Measurements from ENCODE around the gene CLEC16A. TPM values are rescaled to one million over a fixed set of nuclear protein-coding genes. Genes with fewer than 3 reads are reported as not detected.

CLEC16A gene
- total and polyA plus RNA-seq, 9 of the 15 experiments (the other 6 are each of a cell fraction or from before 2014, with no cell fraction given): 1.00 to 22.3 (median 10.0) TPM

GRCh38 chr16:11217651-11218603 lies 273.6 kb downstream of the CLEC16A start (continued):
- TF ChIP-seq TEAD4 (IDR thresholded peaks at IDR 0.05; ENCODE audit: low read length) (no peak), TEAD4 (CRISPR knock-in tag; IDR thresholded peaks at IDR 0.05; ENCODE audit: borderline replicate concordance) (no peak), PHB2 (IDR thresholded peaks at IDR 0.05; ENCODE audit: low read depth) (no peak), ARID2 (IDR thresholded peaks at IDR 0.05) (no peak), ZC3H4 (CRISPR knock-in tag; IDR thresholded peaks at IDR 0.05; ENCODE audit: borderline replicate concordance) (no peak), SMARCB1 (IDR thresholded peaks at IDR 0.05; ENCODE audit: insufficient read length, low read depth) (no peak), MBD1 (CRISPR knock-in tag; IDR thresholded peaks at IDR 0.05) (no peak), ZNF780A (CRISPR knock-in tag; IDR thresholded peaks at IDR 0.05) (no peak), HOXB6 (CRISPR knock-in tag; IDR thresholded peaks at IDR 0.05; ENCODE audit: borderline replicate concordance) (no peak), KDM1A (IDR thresholded peaks at IDR 0.05) (peak in 1 of 2 experiments; percentile 20; a peak in 1 of 4 replicates), CHD4 (IDR thresholded peaks at IDR 0.05; ENCODE audit: insufficient read depth, insufficient replicate concordance, low read depth, low read length, poor library complexity, severe bottlenecking) (no peak), FOXJ3 (CRISPR knock-in tag; IDR thresholded peaks at IDR 0.05) (no peak), ATF2 (CRISPR knock-in tag; IDR thresholded peaks at IDR 0.05) (no peak), ZNF740 (CRISPR knock-in tag; IDR thresholded peaks at IDR 0.05) (no peak), ZNF740 (tag; IDR thresholded peaks at IDR 0.05) (no peak), KAT7 (CRISPR knock-in tag; IDR thresholded peaks at IDR 0.05; ENCODE audit: borderline replicate concordance) (no peak), SIN3A (IDR thresholded peaks at IDR 0.05; ENCODE audit: borderline replicate concordance in 2 of 2, control insufficient read depth in 1 of 2, low read depth in 2 of 2, low read length in 2 of 2) (no peak), NCOA2 (IDR thresholded peaks at IDR 0.05; ENCODE audit: partially characterized antibody in 2 of 2) (no peak), CBFA2T3 (IDR thresholded peaks at IDR 0.05) (no peak), NR0B1 (IDR thresholded peaks at IDR 0.05; ENCODE audit: partially characterized antibody) (no peak)

Data from K562 (cell line).